ENCODE measurements around the gene DEFB108B.
"Not testable (repeated sequence)": the region's sequence is repeated elsewhere in the genome, so short reads cannot be mapped to it uniquely, and the experiment has no call there.

DNA sequence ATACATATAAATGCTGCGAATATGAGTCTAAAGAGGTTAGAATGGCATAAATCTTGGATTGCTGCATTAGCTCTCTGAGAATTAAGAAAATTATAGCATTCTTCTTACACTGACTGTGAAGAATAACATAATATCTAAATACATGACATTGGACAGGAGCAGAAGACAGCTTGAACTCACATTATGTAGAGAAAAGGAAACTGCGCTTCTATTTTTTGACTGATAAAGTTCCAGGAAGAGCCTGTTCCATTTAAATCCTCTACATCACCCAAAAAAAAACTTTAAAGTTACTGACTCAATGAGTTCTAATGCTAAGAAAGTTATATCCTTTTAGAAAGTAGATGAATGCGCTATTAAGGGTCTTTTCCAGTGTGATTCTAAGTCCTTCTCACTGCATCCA lies 27.8 kb downstream of the DEFB108B start:
- not testable (repeated sequence) for TF ChIP-seq CTCF (IDR thresholded peaks at IDR 0.05); ZFX (IDR thresholded peaks at IDR 0.05; ENCODE audit: borderline replicate concordance)

Measured in 22Rv1 (cell line).